Kidney epithelial cell (primary cell): ENCODE results near the gene HAUS6. TPM values are rescaled to one million over a fixed set of nuclear protein-coding genes. Genes with fewer than 3 reads are reported as not detected.

Experiments used
- DNase-seq: peaks from one replicate; pipeline ENCODE4 v3.0.0-alpha.2; 2010; ENCODE audit warnings: low read depth
- H3K27me3 ChIP-seq: 2 replicates; pipeline ENCODE4 v1.6.0; 2011; ENCODE audit warnings: low read length; ENCODE audit not compliant: control insufficient read depth, insufficient read depth
- H3K36me3 ChIP-seq: 2 replicates; pipeline ENCODE4 v1.5.1; 2011; ENCODE audit warnings: low read length; ENCODE audit not compliant: control insufficient read depth, insufficient read depth
- H3K4me3 ChIP-seq: 2 replicates; pipeline ENCODE4 v1.5.1; 2011; ENCODE audit warnings: low read depth, mild to moderate bottlenecking, control low read depth, low read length
- CTCF ChIP-seq: IDR thresholded peaks from 2 replicates; pipeline ENCODE4 v1.5.1; 2011; ENCODE audit warnings: mild to moderate bottlenecking, moderate library complexity, low read length, control low read depth, inconsistent platforms; ENCODE audit not compliant: insufficient read depth, poor library complexity, severe bottlenecking
- total RNA-seq: library from RNA; depleted of rRNA; stranded (reverse); fragments of >200 nt; gene quantifications from 2 replicates; pipeline ENCODE4 v1.2.3, GENCODE V29; 2015

Gene HAUS6
- total RNA-seq, 1 donor from 2014 or later, result 18.0 TPM

- no peak for DNase-seq
- H3K27me3 ChIP-seq, result no peaks in the 10 kb centered on the region
- H3K4me3 ChIP-seq, result no peak overlapping the region
- TF ChIP-seq CTCF, result no peak
- H3K36me3 ChIP-seq, result peaks cover 1% of the 10 kb centered on the region
Observed at GRCh38 chr9:19130436-19130835, 27.7 kb upstream of the HAUS6 start.

GRCh38 chr9:19127871-19128500 is 25.3 kb upstream of the HAUS6 start:
- no peak for TF ChIP-seq CTCF
- no peak for DNase-seq
- Histone ChIP-seq H3K36me3 (peaks cover 1% of the 10 kb centered on the region), H3K4me3 (peak overlapping the region; percentile 88), H3K27me3 (no peaks in the 10 kb centered on the region)

- TF ChIP-seq CTCF, result no peak
- Histone ChIP-seq H3K4me3 (no peak overlapping the region), H3K36me3 (peaks cover 2% of the 10 kb centered on the region), H3K27me3 (no peaks in the 10 kb centered on the region)
- DNase-seq, result no peak
Observed at GRCh38 chr9:19124430-19124793, 21.7 kb upstream of the HAUS6 start.

GRCh38 chr9:19122490-19123042 is 19.9 kb upstream of the HAUS6 start:
- no peak overlapping the region for H3K4me3 ChIP-seq
- peak; percentile 8 for TF ChIP-seq CTCF
- no peaks in the 10 kb centered on the region for H3K27me3 ChIP-seq
- DNase-seq, result no peak
- H3K36me3 ChIP-seq, result peaks cover 2% of the 10 kb centered on the region

GRCh38 chr9:19120877-19121276 is 18.2 kb upstream of the HAUS6 start:
- TF ChIP-seq CTCF, result no peak
- DNase-seq, result no peak
- Histone ChIP-seq H3K27me3 (no peaks in the 10 kb centered on the region), H3K36me3 (peaks cover 1% of the 10 kb centered on the region), H3K4me3 (no peak overlapping the region)
